ENCODE measurements around the gene NME9.

- TF ChIP-seq CTCF (conservative IDR thresholded peaks at IDR 0.05; ENCODE audit: low read length) (no peak), EZH2phosphoT487 (IDR thresholded peaks at IDR 0.05; ENCODE audit: borderline replicate concordance) (no peak)
Observed at GRCh38 chr3:138338244-138338643, 8.6 kb upstream of the NME9 start.
